Coronary artery (tissue), 2 donors: ENCODE results near the gene OR10A2.
"Not testable (repeated sequence)": the region's sequence is repeated elsewhere in the genome, so short reads cannot be mapped to it uniquely, and the experiment has no call there.

Source experiments
- DNase-seq: peaks from one replicate; pipeline ENCODE4 v3.0.0-alpha.2; 2017; ENCODE audit warnings: low spot score
- H3K27ac ChIP-seq, 2 donors: fragments of 200-600 bp; sonication (generic); one replicate each; pipeline ENCODE4 v1.5.1; 2016 to 2019
- H3K4me3 ChIP-seq: fragments of 200-600 bp; sonication (generic); 2 replicates; pipeline ENCODE4 v1.5.1; 2016; ENCODE audit warnings: mild to moderate bottlenecking, moderate library complexity
- TF ChIP-seq, protein P1 (sequence below): fragments of 200-600 bp; sonication (generic); IDR thresholded peaks from one replicate; pipeline ENCODE4 v1.5.1; 2019; ENCODE audit warnings: antibody characterized with exemption

OR10A2 gene

DNA sequence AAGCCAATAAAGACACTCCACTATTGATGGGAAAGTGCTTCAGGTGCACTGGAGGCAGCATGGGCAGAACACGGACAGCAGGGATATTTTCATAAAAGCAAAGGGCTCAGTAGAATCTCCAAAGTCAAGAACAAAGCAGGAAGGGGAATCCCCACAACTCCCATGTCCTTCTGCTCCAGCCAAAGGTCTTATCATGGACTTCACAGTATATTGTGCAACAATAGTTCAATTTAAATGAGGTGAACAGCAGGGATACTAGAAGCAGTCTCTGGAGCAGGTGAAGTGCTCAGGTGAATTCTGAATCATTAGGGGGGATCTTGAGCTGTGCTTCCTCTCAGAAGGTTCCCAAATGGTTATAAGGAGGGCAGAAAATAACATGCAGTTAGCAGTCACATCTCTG lies 36.1 kb downstream of the OR10A2 start:
- no peak for DNase-seq
- TF ChIP-seq, protein P1, sequence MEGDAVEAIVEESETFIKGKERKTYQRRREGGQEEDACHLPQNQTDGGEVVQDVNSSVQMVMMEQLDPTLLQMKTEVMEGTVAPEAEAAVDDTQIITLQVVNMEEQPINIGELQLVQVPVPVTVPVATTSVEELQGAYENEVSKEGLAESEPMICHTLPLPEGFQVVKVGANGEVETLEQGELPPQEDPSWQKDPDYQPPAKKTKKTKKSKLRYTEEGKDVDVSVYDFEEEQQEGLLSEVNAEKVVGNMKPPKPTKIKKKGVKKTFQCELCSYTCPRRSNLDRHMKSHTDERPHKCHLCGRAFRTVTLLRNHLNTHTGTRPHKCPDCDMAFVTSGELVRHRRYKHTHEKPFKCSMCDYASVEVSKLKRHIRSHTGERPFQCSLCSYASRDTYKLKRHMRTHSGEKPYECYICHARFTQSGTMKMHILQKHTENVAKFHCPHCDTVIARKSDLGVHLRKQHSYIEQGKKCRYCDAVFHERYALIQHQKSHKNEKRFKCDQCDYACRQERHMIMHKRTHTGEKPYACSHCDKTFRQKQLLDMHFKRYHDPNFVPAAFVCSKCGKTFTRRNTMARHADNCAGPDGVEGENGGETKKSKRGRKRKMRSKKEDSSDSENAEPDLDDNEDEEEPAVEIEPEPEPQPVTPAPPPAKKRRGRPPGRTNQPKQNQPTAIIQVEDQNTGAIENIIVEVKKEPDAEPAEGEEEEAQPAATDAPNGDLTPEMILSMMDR = no peak

DNA sequence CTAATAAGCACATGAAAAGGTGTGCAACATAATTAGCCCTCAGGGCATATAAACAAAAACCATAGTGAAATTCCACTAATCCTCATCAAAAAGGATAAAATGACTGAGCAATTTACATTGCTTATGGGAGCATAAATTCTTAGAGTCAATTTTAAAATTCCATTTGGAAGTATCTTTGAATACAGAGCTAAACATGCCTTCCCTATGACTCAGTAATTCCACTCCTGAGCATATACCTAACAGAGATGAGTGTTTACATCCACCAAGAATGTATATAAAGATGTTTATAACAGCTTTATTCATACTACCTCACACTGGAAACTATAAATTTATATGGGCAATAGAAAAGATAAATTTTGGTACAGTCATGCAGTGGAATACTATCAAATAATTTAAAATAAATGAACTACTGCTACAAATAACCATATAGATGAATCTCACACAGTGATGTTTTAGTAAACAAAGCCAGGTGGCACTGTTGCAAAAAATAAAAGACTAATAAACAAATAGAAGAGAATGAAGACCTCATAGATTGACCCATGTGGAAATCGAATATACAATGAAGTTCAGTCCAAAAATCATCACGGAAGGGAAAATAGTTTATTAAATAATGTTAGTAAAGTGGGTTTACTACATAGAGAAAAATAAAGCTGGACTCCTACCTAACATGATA lies 37.6 kb downstream of the OR10A2 start:
- no peak overlapping the region for H3K4me3 ChIP-seq
- DNase-seq = no peak
- TF ChIP-seq, protein P1 = no peak
- H3K27ac ChIP-seq = no peak overlapping the region

More for the DNA sequence above, 36.1 kb downstream of the OR10A2 start:
- H3K27ac ChIP-seq = no peak overlapping the region
- H3K4me3 ChIP-seq = no peak overlapping the region

DNA sequence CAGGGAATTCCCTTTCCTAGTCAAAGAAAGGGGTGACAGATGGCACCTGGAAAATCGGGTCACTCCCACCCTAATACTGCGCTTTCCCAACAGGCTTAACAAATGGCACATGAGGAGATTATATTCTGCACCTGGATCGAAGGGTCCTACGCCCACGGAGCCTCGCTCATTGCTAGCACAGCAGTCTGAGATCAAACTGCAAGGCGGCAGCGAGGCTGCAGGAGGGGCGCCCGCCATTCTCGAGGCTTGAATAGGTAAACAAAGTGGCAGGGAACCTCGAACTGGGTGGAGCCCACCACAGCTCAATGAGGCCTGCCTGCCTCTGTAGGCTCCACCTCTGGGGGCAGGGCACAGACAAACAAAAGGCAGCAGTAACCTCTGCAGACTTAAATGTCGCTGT lies 41.9 kb downstream of the OR10A2 start:
- not testable (repeated sequence) for H3K27ac ChIP-seq, DNase-seq, H3K4me3 ChIP-seq

DNA sequence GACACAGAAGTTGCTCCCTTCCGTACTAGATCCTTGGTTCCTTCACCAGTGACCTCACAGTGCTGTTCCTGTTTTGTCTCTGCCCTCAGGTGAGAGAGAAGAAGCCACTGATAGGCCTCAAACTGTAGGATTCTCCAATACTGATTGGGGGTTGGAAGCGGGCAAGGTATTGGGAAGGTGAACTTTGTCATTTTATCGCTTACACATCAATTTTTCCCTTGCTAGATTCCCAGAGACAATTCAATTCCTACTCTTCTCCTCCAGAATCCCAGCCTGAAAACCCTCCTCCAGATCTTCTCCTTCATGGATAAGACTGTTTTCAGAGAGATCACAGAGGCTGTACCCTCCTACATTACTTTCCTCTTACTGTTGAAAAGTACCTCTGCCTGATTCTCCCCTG lies 48.5 kb downstream of the OR10A2 start:
- no peak overlapping the region for H3K27ac ChIP-seq
- H3K4me3 ChIP-seq = no peak overlapping the region
- no peak for DNase-seq
- TF ChIP-seq, protein P1 = no peak

DNA sequence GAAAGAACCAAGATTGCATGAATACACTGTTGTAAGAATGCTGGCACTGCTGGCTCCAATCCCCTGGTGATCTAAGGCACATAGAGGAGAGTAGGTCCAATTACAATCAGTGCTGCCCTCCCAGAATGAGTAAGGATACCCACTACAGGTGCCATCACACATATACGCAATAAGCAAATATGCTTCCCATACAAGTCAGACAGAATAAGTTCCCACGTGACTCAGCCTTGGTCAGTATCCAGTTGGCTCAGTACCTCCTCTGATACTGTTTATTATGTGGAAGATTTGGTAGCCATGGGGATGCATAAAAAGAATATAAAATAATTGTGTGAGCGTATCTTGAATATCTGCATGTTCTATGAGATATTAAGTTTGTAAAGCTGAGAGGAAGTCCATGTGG lies 49.1 kb downstream of the OR10A2 start:
- Histone ChIP-seq H3K27ac (no peak overlapping the region), H3K4me3 (no peak overlapping the region)
- TF ChIP-seq, protein P1 = no peak
- DNase-seq = no peak

DNA sequence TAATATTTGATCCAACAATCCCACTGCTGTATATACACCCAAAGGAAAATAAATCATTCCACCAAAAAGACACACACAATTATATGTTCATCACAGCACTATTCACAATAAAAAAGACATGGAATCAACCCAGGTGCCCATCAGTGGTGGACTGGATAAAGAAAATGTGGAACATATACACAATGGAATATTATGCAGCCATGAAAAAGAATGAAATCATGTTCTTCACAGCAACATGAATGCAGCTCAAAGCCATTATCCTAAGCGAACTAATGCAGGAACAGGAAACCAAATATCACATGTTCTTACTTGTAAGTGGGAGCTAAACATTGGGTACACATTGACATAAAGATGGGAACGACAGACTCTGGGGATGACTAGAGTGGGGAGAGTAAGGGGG lies 56.8 kb downstream of the OR10A2 start:
- H3K4me3 ChIP-seq = no peak overlapping the region
- TF ChIP-seq, protein P1 = no peak
- DNase-seq = no peak
- H3K27ac ChIP-seq = no peak overlapping the region

DNA sequence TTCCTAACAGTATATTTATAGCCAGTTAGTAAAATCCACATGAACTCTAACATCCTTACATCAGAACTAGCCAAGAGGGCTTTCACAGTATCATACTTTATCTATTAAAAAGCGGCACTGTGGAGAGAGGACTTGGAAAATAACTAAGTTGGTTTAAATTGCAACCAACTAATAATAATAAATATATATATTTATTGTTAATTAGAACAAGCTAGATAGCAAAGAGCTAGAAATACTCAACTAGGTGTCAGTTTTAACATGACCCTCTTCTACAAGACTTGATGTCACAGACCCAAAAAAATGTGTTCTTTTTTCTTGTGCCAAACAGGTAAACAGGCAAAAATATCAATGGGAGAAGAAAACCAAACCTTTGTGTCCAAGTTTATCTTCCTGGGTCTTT lies 57.8 kb downstream of the OR10A2 start, which contains the start of gene OR2D3:
Gene OR2D3 (plus strand): TSS at position 301 of the 400 bp plus-strand sequence. CDS start 0 bp downstream, at position 301.
- TF ChIP-seq, protein P1 = no peak
- Histone ChIP-seq H3K27ac (no peak within 1 kb of the TSS), H3K4me3 (no peak within 1 kb of the TSS)
- DNase-seq = no peak
